ENCODE measurements around the gene ZNF678. TPM values are rescaled to one million over a fixed set of nuclear protein-coding genes. Genes with fewer than 3 reads are reported as not detected.

ZNF678 gene
- total and polyA plus RNA-seq, 9 of the 15 experiments (the other 6 are each of a cell fraction or from before 2014, with no cell fraction given): 3.0 to 16.8 (median 8.0) TPM

DNA sequence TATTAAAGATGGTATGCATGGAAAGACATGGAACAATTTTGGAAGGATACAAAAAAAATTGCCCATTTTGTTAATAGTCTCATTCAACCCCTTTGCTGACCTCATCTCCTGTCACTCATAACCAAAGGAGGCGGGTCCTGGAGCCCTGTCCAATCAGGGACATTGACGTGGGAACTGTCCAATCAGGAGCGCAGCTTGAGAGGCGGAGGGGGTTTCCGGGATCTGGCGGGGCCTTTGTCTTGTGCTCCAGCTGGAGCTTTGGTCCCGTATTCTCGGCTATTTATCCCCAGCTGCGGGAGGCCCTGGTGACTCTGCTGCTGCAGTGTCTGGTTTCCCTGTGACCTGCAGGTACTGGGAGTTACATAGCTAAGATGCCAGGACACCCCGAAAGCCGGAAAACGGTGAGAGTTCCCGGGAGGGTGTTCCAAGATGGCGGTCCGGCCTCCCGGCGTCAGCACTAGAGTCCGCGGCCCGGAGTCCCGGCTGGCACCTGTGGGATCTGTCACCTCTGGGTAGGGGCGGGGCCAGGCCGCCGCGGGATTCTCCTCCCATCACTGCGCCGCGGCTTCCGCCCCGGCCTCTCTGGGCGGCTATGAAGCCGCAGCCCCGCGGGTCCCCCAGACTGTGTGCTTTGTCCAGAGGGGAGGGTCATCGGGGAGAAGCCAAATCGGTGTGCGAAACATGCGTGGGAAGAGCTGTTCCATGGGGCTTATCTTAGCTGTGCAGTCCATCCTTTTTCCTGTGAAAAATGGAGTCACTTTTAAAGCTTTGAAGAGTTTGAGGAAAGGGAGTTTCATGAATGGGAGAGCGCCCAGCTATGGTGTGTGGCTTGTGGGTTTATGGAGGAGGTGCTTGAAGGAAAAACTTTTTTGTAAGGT, at the start of gene ZNF678 (continued):
- TF ChIP-seq CXXC5 (CRISPR knock-in tag; IDR thresholded peaks at IDR 0.05) (peak; percentile 89), ZC3H8 (IDR thresholded peaks at IDR 0.05) (no peak), MAFK (IDR thresholded peaks at IDR 0.05; ENCODE audit: low read length) (peak; percentile 23; the same call in 1 of the 2 replicates), ZNF184 (CRISPR knock-in tag; IDR thresholded peaks at IDR 0.05) (no peak), SAP30 (IDR thresholded peaks at IDR 0.05; ENCODE audit: borderline replicate concordance, insufficient read depth, low read depth, low read length, poor library complexity, severe bottlenecking) (peak; percentile 84), MAZ (CRISPR knock-in tag; conservative IDR thresholded peaks at IDR 0.05 in 1 of 2, IDR thresholded peaks at IDR 0.05 in 1 of 2) (peak; percentile 82 to 96), SRSF3 (IDR thresholded peaks at IDR 0.05; ENCODE audit: insufficient read depth, low read length) (no peak), TAF1 (IDR thresholded peaks at IDR 0.05; ENCODE audit: control insufficient read depth, extremely low read depth, insufficient read depth, low read length, severe bottlenecking) (peak; percentile 46), STAT5A (IDR thresholded peaks at IDR 0.05; ENCODE audit: borderline replicate concordance, low read length) (peak; percentile 65), PPARD (CRISPR knock-in tag; IDR thresholded peaks at IDR 0.05) (no peak), RB1 (IDR thresholded peaks at IDR 0.05; ENCODE audit: low read depth) (peak; percentile 66), MYC (IDR thresholded peaks at IDR 0.05; ENCODE audit: low read depth, low read length) (peak; percentile 78; the same call in 1 of the 2 replicates), MYC (CRISPR knock-in tag; IDR thresholded peaks at IDR 0.05; ENCODE audit: borderline replicate concordance, low read depth) (peak; percentile 31; the same call in 1 of the 2 replicates), ZNF444 (CRISPR knock-in tag; IDR thresholded peaks at IDR 0.05) (no peak), GATA2 (CRISPR knock-in tag; IDR thresholded peaks at IDR 0.05) (peak; percentile 68; the same call in 1 of the 2 replicates), HNRNPUL1 (IDR thresholded peaks at IDR 0.05; ENCODE audit: low read length) (no peak)
- TF ChIP-seq, protein P1, sequence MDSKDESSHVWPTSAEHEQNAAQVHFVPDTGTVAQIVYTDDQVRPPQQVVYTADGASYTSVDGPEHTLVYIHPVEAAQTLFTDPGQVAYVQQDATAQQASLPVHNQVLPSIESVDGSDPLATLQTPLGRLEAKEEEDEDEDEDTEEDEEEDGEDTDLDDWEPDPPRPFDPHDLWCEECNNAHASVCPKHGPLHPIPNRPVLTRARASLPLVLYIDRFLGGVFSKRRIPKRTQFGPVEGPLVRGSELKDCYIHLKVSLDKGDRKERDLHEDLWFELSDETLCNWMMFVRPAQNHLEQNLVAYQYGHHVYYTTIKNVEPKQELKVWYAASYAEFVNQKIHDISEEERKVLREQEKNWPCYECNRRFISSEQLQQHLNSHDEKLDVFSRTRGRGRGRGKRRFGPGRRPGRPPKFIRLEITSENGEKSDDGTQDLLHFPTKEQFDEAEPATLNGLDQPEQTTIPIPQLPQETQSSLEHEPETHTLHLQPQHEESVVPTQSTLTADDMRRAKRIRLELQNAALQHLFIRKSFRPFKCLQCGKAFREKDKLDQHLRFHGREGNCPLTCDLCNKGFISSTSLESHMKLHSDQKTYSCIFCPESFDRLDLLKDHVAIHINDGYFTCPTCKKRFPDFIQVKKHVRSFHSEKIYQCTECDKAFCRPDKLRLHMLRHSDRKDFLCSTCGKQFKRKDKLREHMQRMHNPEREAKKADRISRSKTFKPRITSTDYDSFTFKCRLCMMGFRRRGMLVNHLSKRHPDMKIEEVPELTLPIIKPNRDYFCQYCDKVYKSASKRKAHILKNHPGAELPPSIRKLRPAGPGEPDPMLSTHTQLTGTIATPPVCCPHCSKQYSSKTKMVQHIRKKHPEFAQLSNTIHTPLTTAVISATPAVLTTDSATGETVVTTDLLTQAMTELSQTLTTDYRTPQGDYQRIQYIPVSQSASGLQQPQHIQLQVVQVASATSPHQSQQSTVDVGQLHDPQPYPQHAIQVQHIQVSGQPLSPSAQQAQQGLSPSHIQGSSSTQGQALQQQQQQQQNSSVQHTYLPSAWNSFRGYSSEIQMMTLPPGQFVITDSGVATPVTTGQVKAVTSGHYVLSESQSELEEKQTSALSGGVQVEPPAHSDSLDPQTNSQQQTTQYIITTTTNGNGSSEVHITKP (IDR thresholded peaks at IDR 0.05; ENCODE audit: partially characterized antibody): peak; percentile 87
- TF ChIP-seq, protein P2, sequence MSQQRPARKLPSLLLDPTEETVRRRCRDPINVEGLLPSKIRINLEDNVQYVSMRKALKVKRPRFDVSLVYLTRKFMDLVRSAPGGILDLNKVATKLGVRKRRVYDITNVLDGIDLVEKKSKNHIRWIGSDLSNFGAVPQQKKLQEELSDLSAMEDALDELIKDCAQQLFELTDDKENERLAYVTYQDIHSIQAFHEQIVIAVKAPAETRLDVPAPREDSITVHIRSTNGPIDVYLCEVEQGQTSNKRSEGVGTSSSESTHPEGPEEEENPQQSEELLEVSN (IDR thresholded peaks at IDR 0.05; ENCODE audit: borderline replicate concordance in 1 of 2, extremely low read depth in 1 of 2, insufficient read depth in 1 of 2, insufficient read length in 1 of 2, low read depth in 1 of 2, low read length in 1 of 2, poor library complexity in 1 of 2, severe bottlenecking in 1 of 2): peak in 1 of 2 experiments; percentile 55
- TF ChIP-seq, protein P3, sequence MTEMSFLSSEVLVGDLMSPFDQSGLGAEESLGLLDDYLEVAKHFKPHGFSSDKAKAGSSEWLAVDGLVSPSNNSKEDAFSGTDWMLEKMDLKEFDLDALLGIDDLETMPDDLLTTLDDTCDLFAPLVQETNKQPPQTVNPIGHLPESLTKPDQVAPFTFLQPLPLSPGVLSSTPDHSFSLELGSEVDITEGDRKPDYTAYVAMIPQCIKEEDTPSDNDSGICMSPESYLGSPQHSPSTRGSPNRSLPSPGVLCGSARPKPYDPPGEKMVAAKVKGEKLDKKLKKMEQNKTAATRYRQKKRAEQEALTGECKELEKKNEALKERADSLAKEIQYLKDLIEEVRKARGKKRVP (CRISPR knock-in tag; IDR thresholded peaks at IDR 0.05): no peak
- TF ChIP-seq, protein P4, sequence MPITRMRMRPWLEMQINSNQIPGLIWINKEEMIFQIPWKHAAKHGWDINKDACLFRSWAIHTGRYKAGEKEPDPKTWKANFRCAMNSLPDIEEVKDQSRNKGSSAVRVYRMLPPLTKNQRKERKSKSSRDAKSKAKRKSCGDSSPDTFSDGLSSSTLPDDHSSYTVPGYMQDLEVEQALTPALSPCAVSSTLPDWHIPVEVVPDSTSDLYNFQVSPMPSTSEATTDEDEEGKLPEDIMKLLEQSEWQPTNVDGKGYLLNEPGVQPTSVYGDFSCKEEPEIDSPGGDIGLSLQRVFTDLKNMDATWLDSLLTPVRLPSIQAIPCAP (CRISPR knock-in tag; IDR thresholded peaks at IDR 0.05; ENCODE audit: borderline replicate concordance): no peak

Measured in K562 (cell line).